Putamen (tissue), 1 donor: ENCODE data around the gene PALM2AKAP2.

Source experiments
- DNase-seq: peaks from one replicate; pipeline ENCODE4 v3.0.0-alpha.2; 2016; ENCODE audit warnings: low spot score

Gene PALM2AKAP2

GRCh38 chr9:109771796-109772531, 8.0 kb upstream of the PALM2AKAP2 start:
- no peak for DNase-seq

- no peak for DNase-seq
Observed at GRCh38 chr9:109775516-109775915, 4.5 kb upstream of the PALM2AKAP2 start.

- no peak for DNase-seq
Observed at GRCh38 chr9:109776391-109776790, 3.6 kb upstream of the PALM2AKAP2 start.

GRCh38 chr9:109780453-109781033, 545 bp downstream of the PALM2AKAP2 start:
- no peak for DNase-seq

- DNase-seq: no peak
Observed at GRCh38 chr9:109781086-109781485, 1.1 kb downstream of the PALM2AKAP2 start.

GRCh38 chr9:109781541-109782197, 1.7 kb downstream of the PALM2AKAP2 start:
- DNase-seq: no peak

GRCh38 chr9:109787735-109788134, 7.7 kb downstream of the PALM2AKAP2 start:
- no peak for DNase-seq

GRCh38 chr9:109789556-109789955, 9.6 kb downstream of the PALM2AKAP2 start:
- DNase-seq: no peak

- no peak for DNase-seq
Observed at GRCh38 chr9:109789971-109790370, 10.0 kb downstream of the PALM2AKAP2 start.

- no peak for DNase-seq
Observed at GRCh38 chr9:109791003-109791677, 11.1 kb downstream of the PALM2AKAP2 start.

- no peak for DNase-seq
Observed at GRCh38 chr9:109791747-109792146, 11.7 kb downstream of the PALM2AKAP2 start.

GRCh38 chr9:109792951-109793546, 13.1 kb downstream of the PALM2AKAP2 start:
- no peak for DNase-seq

- no peak for DNase-seq
Observed at GRCh38 chr9:109793921-109794320, 13.9 kb downstream of the PALM2AKAP2 start.

GRCh38 chr9:109794361-109795012, 14.5 kb downstream of the PALM2AKAP2 start:
- no peak for DNase-seq

GRCh38 chr9:109795613-109796012, 15.6 kb downstream of the PALM2AKAP2 start:
- DNase-seq: no peak

- no peak for DNase-seq
Observed at GRCh38 chr9:109796078-109796477, 16.1 kb downstream of the PALM2AKAP2 start.

GRCh38 chr9:109797006-109797405, 17.0 kb downstream of the PALM2AKAP2 start:
- no peak for DNase-seq

GRCh38 chr9:109797509-109797908, 17.5 kb downstream of the PALM2AKAP2 start:
- no peak for DNase-seq

GRCh38 chr9:109799141-109799540, 19.1 kb downstream of the PALM2AKAP2 start:
- no peak for DNase-seq

GRCh38 chr9:109799792-109800191, 19.8 kb downstream of the PALM2AKAP2 start:
- DNase-seq: no peak

- DNase-seq: no peak
Observed at GRCh38 chr9:109801484-109801883, 21.5 kb downstream of the PALM2AKAP2 start.

- no peak for DNase-seq
Observed at GRCh38 chr9:109802491-109802890, 22.5 kb downstream of the PALM2AKAP2 start.
